ENCODE measurements around the gene GPR156. TPM values are rescaled to one million over a fixed set of nuclear protein-coding genes. Genes with fewer than 3 reads are reported as not detected.

Gene GPR156
- polyA plus RNA-seq, 1 of the 3 experiments (the other 2 are of a cell fraction): 0.31 TPM

DNA sequence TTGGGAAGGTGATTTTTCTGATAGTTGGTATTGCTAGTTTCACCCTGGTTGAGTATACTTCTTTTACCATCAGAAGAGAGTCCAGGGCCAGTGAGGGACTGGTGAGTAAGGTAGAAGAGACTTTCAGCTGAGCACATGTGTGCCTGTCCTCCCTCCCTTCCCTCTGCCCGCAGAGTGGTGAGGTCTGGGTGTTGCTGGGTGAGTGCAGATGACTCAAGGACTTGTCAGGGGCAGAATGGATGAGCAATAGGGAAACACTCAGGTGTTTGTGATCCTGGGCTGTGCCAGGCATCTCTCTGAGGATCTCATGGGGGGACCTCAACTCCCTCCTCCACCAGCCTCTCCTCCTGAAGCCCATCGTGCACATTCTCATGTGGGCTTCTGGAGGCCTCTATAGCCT is 114.8 kb downstream of the GPR156 start:
- Histone ChIP-seq H3K9me3 (no peaks in the 10 kb centered on the region), H3F3A (replicated peaks; ENCODE audit: insufficient read depth) (peaks cover 4% of the 10 kb centered on the region), H3K27ac (ENCODE audit: low read depth in 2 of 2, low read length in 1 of 2) (peak overlapping the region in 1 of 2 experiments; percentile 31; a peak in 2 of 4 replicates), H3K27me3 (ENCODE audit: insufficient read depth) (no peaks in the 10 kb centered on the region), H3K79me2 (ENCODE audit: insufficient read depth) (no peaks in the 10 kb centered on the region), H2AFZ (ENCODE audit: low read depth) (no peak overlapping the region), H4K20me1 (ENCODE audit: insufficient read depth) (no peaks in the 10 kb centered on the region), H3K4me2 (peak overlapping the region; percentile 3; the same call in 1 of the 2 replicates), H3K4me1 (ENCODE audit: control insufficient read depth in 1 of 2, insufficient read depth in 2 of 2, low read depth in 1 of 2, low read length in 1 of 2) (peaks cover 0 to 3% of the 10 kb centered on the region in 2 experiments; a peak in 1 of 4 replicates), H3K9ac (no peak overlapping the region), H3K4me3 (ENCODE audit: low read depth in 2 of 2, low read length in 1 of 2) (no peak overlapping the region), H3K36me3 (replicated peaks in 1 of 2; ENCODE audit: control insufficient read depth in 1 of 2, insufficient read depth in 2 of 2, low read length in 1 of 2) (no peaks in the 10 kb centered on the region), H3K9me2 (no peaks in the 10 kb centered on the region)
- POLR2A ChIA-PET: no interaction called here
- no peak for DNase-seq
- CTCF ChIA-PET: no interaction called here
- 25% methylated on average over 2 of the region's 2 CpGs for WGBS (ENCODE audit: low lambda C conversion rate)
- peak; percentile 89 for TF ChIP-seq TCF12 (IDR thresholded peaks at IDR 0.05)
- no peak for TF ChIP-seq NRF1 (IDR thresholded peaks at IDR 0.05; ENCODE audit: low read depth, low read length)
- no peak for TF ChIP-seq GATA2 (CRISPR knock-in tag; IDR thresholded peaks at IDR 0.05)
- TF ChIP-seq, protein P1, sequence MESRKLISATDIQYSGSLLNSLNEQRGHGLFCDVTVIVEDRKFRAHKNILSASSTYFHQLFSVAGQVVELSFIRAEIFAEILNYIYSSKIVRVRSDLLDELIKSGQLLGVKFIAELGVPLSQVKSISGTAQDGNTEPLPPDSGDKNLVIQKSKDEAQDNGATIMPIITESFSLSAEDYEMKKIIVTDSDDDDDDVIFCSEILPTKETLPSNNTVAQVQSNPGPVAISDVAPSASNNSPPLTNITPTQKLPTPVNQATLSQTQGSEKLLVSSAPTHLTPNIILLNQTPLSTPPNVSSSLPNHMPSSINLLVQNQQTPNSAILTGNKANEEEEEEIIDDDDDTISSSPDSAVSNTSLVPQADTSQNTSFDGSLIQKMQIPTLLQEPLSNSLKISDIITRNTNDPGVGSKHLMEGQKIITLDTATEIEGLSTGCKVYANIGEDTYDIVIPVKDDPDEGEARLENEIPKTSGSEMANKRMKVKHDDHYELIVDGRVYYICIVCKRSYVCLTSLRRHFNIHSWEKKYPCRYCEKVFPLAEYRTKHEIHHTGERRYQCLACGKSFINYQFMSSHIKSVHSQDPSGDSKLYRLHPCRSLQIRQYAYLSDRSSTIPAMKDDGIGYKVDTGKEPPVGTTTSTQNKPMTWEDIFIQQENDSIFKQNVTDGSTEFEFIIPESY (IDR thresholded peaks at IDR 0.05; ENCODE audit: borderline replicate concordance, low read depth): no peak
- TF ChIP-seq, protein P2, sequence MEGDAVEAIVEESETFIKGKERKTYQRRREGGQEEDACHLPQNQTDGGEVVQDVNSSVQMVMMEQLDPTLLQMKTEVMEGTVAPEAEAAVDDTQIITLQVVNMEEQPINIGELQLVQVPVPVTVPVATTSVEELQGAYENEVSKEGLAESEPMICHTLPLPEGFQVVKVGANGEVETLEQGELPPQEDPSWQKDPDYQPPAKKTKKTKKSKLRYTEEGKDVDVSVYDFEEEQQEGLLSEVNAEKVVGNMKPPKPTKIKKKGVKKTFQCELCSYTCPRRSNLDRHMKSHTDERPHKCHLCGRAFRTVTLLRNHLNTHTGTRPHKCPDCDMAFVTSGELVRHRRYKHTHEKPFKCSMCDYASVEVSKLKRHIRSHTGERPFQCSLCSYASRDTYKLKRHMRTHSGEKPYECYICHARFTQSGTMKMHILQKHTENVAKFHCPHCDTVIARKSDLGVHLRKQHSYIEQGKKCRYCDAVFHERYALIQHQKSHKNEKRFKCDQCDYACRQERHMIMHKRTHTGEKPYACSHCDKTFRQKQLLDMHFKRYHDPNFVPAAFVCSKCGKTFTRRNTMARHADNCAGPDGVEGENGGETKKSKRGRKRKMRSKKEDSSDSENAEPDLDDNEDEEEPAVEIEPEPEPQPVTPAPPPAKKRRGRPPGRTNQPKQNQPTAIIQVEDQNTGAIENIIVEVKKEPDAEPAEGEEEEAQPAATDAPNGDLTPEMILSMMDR (IDR thresholded peaks at IDR 0.05): no peak
- TF ChIP-seq RFX5 (IDR thresholded peaks at IDR 0.05; ENCODE audit: low read length): no peak
- TF ChIP-seq, protein P3, sequence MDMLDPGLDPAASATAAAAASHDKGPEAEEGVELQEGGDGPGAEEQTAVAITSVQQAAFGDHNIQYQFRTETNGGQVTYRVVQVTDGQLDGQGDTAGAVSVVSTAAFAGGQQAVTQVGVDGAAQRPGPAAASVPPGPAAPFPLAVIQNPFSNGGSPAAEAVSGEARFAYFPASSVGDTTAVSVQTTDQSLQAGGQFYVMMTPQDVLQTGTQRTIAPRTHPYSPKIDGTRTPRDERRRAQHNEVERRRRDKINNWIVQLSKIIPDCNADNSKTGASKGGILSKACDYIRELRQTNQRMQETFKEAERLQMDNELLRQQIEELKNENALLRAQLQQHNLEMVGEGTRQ (IDR thresholded peaks at IDR 0.05; ENCODE audit: borderline replicate concordance, low read depth, low read length): no peak
- TF ChIP-seq, protein P4, sequence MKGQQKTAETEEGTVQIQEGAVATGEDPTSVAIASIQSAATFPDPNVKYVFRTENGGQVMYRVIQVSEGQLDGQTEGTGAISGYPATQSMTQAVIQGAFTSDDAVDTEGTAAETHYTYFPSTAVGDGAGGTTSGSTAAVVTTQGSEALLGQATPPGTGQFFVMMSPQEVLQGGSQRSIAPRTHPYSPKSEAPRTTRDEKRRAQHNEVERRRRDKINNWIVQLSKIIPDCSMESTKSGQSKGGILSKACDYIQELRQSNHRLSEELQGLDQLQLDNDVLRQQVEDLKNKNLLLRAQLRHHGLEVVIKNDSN (IDR thresholded peaks at IDR 0.05; ENCODE audit: borderline replicate concordance, low read depth): no peak
- no peak for TF ChIP-seq ELF1 (IDR thresholded peaks at IDR 0.05)
- no peak for TF ChIP-seq RAD21 (IDR thresholded peaks at IDR 0.05; ENCODE audit: low read length)
- TF ChIP-seq TAF1 (IDR thresholded peaks at IDR 0.05; ENCODE audit: borderline replicate concordance, low read depth, low read length): no peak; the same call in 1 of the 2 replicates
- no peak for TF ChIP-seq FOXJ3 (CRISPR knock-in tag; IDR thresholded peaks at IDR 0.05)
- no peak for TF ChIP-seq RCOR1 (IDR thresholded peaks at IDR 0.05; ENCODE audit: low read length)
- TF ChIP-seq, protein P5, sequence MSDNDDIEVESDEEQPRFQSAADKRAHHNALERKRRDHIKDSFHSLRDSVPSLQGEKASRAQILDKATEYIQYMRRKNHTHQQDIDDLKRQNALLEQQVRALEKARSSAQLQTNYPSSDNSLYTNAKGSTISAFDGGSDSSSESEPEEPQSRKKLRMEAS (IDR thresholded peaks at IDR 0.05; ENCODE audit: low read depth): peak; percentile 85
- peak; percentile 45; the same call in 1 of the 2 replicates for TF ChIP-seq RXRA (IDR thresholded peaks at IDR 0.05; ENCODE audit: borderline replicate concordance, low read depth)
- TF ChIP-seq EP300 (IDR thresholded peaks at IDR 0.05; ENCODE audit: borderline replicate concordance in 1 of 2, low read depth in 1 of 2, low read length in 1 of 2): peak in 1 of 2 experiments; percentile 75; a peak in 1 of 4 replicates
- TF ChIP-seq SMC3 (IDR thresholded peaks at IDR 0.05; ENCODE audit: low read depth, low read length): no peak
- TF ChIP-seq, protein P6, sequence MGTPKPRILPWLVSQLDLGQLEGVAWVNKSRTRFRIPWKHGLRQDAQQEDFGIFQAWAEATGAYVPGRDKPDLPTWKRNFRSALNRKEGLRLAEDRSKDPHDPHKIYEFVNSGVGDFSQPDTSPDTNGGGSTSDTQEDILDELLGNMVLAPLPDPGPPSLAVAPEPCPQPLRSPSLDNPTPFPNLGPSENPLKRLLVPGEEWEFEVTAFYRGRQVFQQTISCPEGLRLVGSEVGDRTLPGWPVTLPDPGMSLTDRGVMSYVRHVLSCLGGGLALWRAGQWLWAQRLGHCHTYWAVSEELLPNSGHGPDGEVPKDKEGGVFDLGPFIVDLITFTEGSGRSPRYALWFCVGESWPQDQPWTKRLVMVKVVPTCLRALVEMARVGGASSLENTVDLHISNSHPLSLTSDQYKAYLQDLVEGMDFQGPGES (IDR thresholded peaks at IDR 0.05; ENCODE audit: low read depth, low read length): no peak
- TF ChIP-seq MXI1 (IDR thresholded peaks at IDR 0.05; ENCODE audit: low read depth, low read length): no peak
- no peak for TF ChIP-seq FOXM1 (IDR thresholded peaks at IDR 0.05; ENCODE audit: low read depth)
- TF ChIP-seq YY1 (IDR thresholded peaks at IDR 0.05; ENCODE audit: low read depth): no peak
- no peak for TF ChIP-seq MEF2A (IDR thresholded peaks at IDR 0.05; ENCODE audit: borderline replicate concordance, low read depth)
- TF ChIP-seq EZH2phosphoT487 (IDR thresholded peaks at IDR 0.05; ENCODE audit: borderline replicate concordance, low read depth): no peak
- TF ChIP-seq POLR2AphosphoS5 (IDR thresholded peaks at IDR 0.05; ENCODE audit: low read depth, low read length): peak; percentile 48; the same call in 1 of the 2 replicates
- peak; percentile 86 for TF ChIP-seq JUND (IDR thresholded peaks at IDR 0.05)
- TF ChIP-seq NFIC (IDR thresholded peaks at IDR 0.05; ENCODE audit: borderline replicate concordance): peak; percentile 56; the same call in 1 of the 2 replicates
- no peak for TF ChIP-seq CHD2 (IDR thresholded peaks at IDR 0.05; ENCODE audit: low read length, partially characterized antibody)
- peak; percentile 72; the same call in 1 of the 2 replicates for TF ChIP-seq SIN3A (IDR thresholded peaks at IDR 0.05; ENCODE audit: borderline replicate concordance, low read depth, low read length)
